H9 (cell line): ENCODE data around the gene OR52E5. TPM values are rescaled to one million over a fixed set of nuclear protein-coding genes. Genes with fewer than 3 reads are reported as not detected.

Experiments used
- DNase-seq: peaks from one replicate; pipeline ENCODE4 v3.0.0-alpha.2; 2017
- H2AFZ ChIP-seq: one replicate; pipeline ENCODE4 v1.6.1; 2013; ENCODE audit warnings: mild to moderate bottlenecking, low read length, control low read depth, moderate library complexity
- H2AK5ac ChIP-seq: 2 replicates; pipeline ENCODE4 v1.6.1; 2013; ENCODE audit warnings: low read length, control low read depth, mixed read lengths; ENCODE audit not compliant: insufficient read length
- H2BK120ac ChIP-seq: one replicate; pipeline ENCODE4 v1.6.1; 2013; ENCODE audit warnings: low read depth, mild to moderate bottlenecking, low read length, control low read depth, inconsistent platforms; ENCODE audit not compliant: poor library complexity, severe bottlenecking
- H2BK12ac ChIP-seq: 2 replicates; pipeline ENCODE4 v1.6.1; 2013; ENCODE audit warnings: low read length, control low read depth, mixed read lengths, low read depth; ENCODE audit not compliant: insufficient read length
- H2BK15ac ChIP-seq: 2 replicates; pipeline ENCODE4 v1.6.1; 2013; ENCODE audit warnings: low read depth, low read length, control low read depth
- H2BK20ac ChIP-seq: one replicate; pipeline ENCODE4 v1.6.1; 2013; ENCODE audit warnings: low read depth, mild to moderate bottlenecking, low read length, control low read depth, inconsistent platforms; ENCODE audit not compliant: poor library complexity, severe bottlenecking
- H2BK5ac ChIP-seq: 2 replicates; pipeline ENCODE4 v1.6.1; 2013; ENCODE audit warnings: low read length, control low read depth, mixed read lengths; ENCODE audit not compliant: insufficient read length
- H3K14ac ChIP-seq: 2 replicates; pipeline ENCODE4 v1.6.1; 2013; ENCODE audit warnings: low read length, control low read depth; ENCODE audit not compliant: insufficient read depth
- H3K18ac ChIP-seq: 2 replicates; pipeline ENCODE4 v1.6.1; 2013; ENCODE audit warnings: low read depth, mild to moderate bottlenecking, mixed read lengths, low read length, control low read depth; ENCODE audit not compliant: insufficient read length
- H3K23ac ChIP-seq: 2 replicates; pipeline ENCODE4 v1.6.1; 2013; ENCODE audit warnings: low read length, control low read depth, mixed read lengths, low read depth; ENCODE audit not compliant: insufficient read length
- H3K23me2 ChIP-seq: 2 replicates; pipeline ENCODE4 v1.6.1; 2013; ENCODE audit warnings: low read depth, mild to moderate bottlenecking, mixed read lengths, low read length, control low read depth; ENCODE audit not compliant: insufficient read length, poor library complexity, severe bottlenecking
- H3K27ac ChIP-seq: 2 replicates; pipeline ENCODE4 v1.5.1; 2013; ENCODE audit warnings: low read length, control low read depth, mixed read lengths, low read depth; ENCODE audit not compliant: insufficient read length
- H3K27me3 ChIP-seq: 2 replicates; pipeline ENCODE4 v1.6.1; 2013; ENCODE audit warnings: low read length, control low read depth, inconsistent platforms; ENCODE audit not compliant: insufficient read depth
- H3K4ac ChIP-seq: 2 replicates; pipeline ENCODE4 v1.6.1; 2013; ENCODE audit warnings: low read depth, mild to moderate bottlenecking, control low read depth, inconsistent platforms, low read length, moderate library complexity
- H3K4me1 ChIP-seq: 2 replicates; pipeline ENCODE4 v1.6.1; 2013; ENCODE audit warnings: low read length, control low read depth, inconsistent platforms; ENCODE audit not compliant: insufficient read depth
- H3K4me2 ChIP-seq: 2 replicates; pipeline ENCODE4 v1.6.1; 2013; ENCODE audit warnings: low read length, control low read depth, mixed read lengths; ENCODE audit not compliant: insufficient read length, insufficient read depth
- H3K56ac ChIP-seq: 2 replicates; pipeline ENCODE4 v1.6.1; 2013; ENCODE audit warnings: low read depth, mild to moderate bottlenecking, mixed read lengths, low read length, control low read depth; ENCODE audit not compliant: insufficient read length
- H3K79me1 ChIP-seq: 2 replicates; pipeline ENCODE4 v1.6.1; 2013; ENCODE audit warnings: low read depth, mild to moderate bottlenecking, moderate library complexity, low read length, control low read depth, inconsistent platforms; ENCODE audit not compliant: insufficient read depth, poor library complexity, severe bottlenecking
- H3K79me2 ChIP-seq: 2 replicates; pipeline ENCODE4 v1.6.1; 2013; ENCODE audit warnings: low read length, control low read depth, inconsistent platforms; ENCODE audit not compliant: insufficient read depth
- H3K9ac ChIP-seq: 2 replicates; pipeline ENCODE4 v1.6.1; 2013; ENCODE audit warnings: low read length, control low read depth, mixed read lengths; ENCODE audit not compliant: insufficient read length; ENCODE audit errors: extremely low read depth
- H3K9me3 ChIP-seq: one replicate; pipeline ENCODE4 v1.6.1; 2013; ENCODE audit warnings: low read depth, low read length, inconsistent platforms; ENCODE audit not compliant: control insufficient read depth
- H3T11ph ChIP-seq: one replicate; pipeline ENCODE4 v1.6.1; 2013; ENCODE audit warnings: mild to moderate bottlenecking, low read length, control low read depth, inconsistent platforms
- H4K20me1 ChIP-seq: one replicate; pipeline ENCODE4 v1.6.1; 2013; ENCODE audit not compliant: control insufficient read depth, insufficient read length, insufficient read depth
- H4K5ac ChIP-seq: 2 replicates; pipeline ENCODE4 v1.6.1; 2013; ENCODE audit warnings: low read depth, mild to moderate bottlenecking, mixed read lengths, low read length, control low read depth; ENCODE audit not compliant: insufficient read length
- H4K8ac ChIP-seq: replicated peaks from 2 replicates; pipeline ENCODE4 v1.6.1; 2013; ENCODE audit warnings: low read length, control low read depth, mixed read lengths, low read depth; ENCODE audit not compliant: insufficient read length
- H4K91ac ChIP-seq: 2 replicates; pipeline ENCODE4 v1.6.1; 2013; ENCODE audit warnings: low read depth, mild to moderate bottlenecking, moderate library complexity, mixed read lengths, low read length, control low read depth; ENCODE audit not compliant: insufficient read length
- H3K27ac Mint-ChIP-seq, 3 experiments: 2 replicates in 2 of 3; 3 replicates in 1 of 3; pipeline ENCODE4 v1.8.0; 2020 to 2021; ENCODE audit warnings: mixed read lengths in 3 of 3, mild to moderate bottlenecking in 1 of 3, moderate library complexity in 1 of 3
- H3K27me3 Mint-ChIP-seq: 2 replicates; pipeline ENCODE4 v1.8.0; 2021; ENCODE audit warnings: low read depth, mild to moderate bottlenecking, moderate library complexity, mixed read lengths
- H3K36me3 Mint-ChIP-seq, 3 experiments: 2 replicates in 2 of 3; 3 replicates in 1 of 3; pipeline ENCODE4 v1.8.0; 2020 to 2021; ENCODE audit warnings: low read depth in 3 of 3, mixed read lengths in 3 of 3; ENCODE audit not compliant: insufficient read depth in 1 of 3
- H3K4me1 Mint-ChIP-seq, 2 experiments: 2 replicates each; pipeline ENCODE4 v1.8.0; 2020; ENCODE audit warnings: mixed read lengths in 2 of 2
- H3K4me3 Mint-ChIP-seq, 2 experiments: 2 replicates in 1 of 2; 3 replicates in 1 of 2; pipeline ENCODE4 v1.8.0; 2020 to 2021; ENCODE audit warnings: mild to moderate bottlenecking in 2 of 2, mixed read lengths in 2 of 2, moderate library complexity in 1 of 2
- H3K9me3 Mint-ChIP-seq, 2 experiments: 2 replicates in 1 of 2; 3 replicates in 1 of 2; pipeline ENCODE4 v1.8.0; 2020; ENCODE audit warnings: mild to moderate bottlenecking in 2 of 2, mixed read lengths in 2 of 2, moderate library complexity in 1 of 2
- WGBS: extraction: QIAGEN DNeasy Blood & Tissue Kit; methylation state at CpG from one replicate; pipeline ENCODE4 v1.1.7; 2013; ENCODE audit warnings: missing lambda C conversion rate, low lambda C conversion rate, mixed read lengths; ENCODE audit not compliant: insufficient read length; ENCODE audit errors: extremely low coverage; 5-methylcytosine and 5-hydroxymethylcytosine counted together
- total RNA-seq: library from RNA; stranded (reverse); gene quantifications from 2 replicates; pipeline ENCODE4 v1.2.1, GENCODE V29; 2021
- TF ChIP-seq, protein P1 (sequence below): fragments of 200-600 bp; sonication (generic); conservative IDR thresholded peaks from 3 replicates; pipeline ENCODE4 v1.8.0; 2021; ENCODE audit warnings: antibody characterized with exemption, mild to moderate bottlenecking

The OR52E5 gene
- total RNA-seq, 1 experiment from 2014 or later, result not detected

DNA sequence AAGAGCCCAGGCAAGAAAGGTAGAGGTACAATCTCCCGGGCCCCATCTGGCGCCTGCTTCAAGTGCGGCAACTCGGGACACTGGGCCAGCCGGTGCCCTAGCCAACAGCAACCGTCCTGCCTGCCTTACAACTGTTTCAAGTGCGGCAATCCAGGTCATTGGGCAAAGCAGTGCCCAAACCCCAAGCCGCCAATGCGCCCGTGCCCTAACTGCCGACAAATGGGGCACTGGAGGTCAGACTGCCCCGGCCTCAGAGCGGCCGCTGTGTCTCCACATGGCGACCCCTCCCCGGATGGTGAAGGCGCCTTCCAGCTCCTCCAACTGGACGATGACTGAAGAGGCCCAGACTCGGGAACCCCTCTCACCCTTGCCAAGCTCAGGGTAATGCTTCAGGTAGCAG, 37.6 kb downstream of the OR52E5 start:
- Histone ChIP-seq H3K27ac (no peak overlapping the region), H3K4ac (no peak overlapping the region), H3K14ac (no peak overlapping the region), H2BK20ac (no peak overlapping the region), H3K27me3 (no peaks in the 10 kb centered on the region), H4K20me1 (no peaks in the 10 kb centered on the region), H4K91ac (no peak overlapping the region), H2AFZ (no peak overlapping the region), H2BK120ac (no peak overlapping the region), H4K5ac (no peak overlapping the region), H3K9ac (no peak overlapping the region), H2BK15ac (no peak overlapping the region), H3K9me3 (no peaks in the 10 kb centered on the region), H3K23ac (no peak overlapping the region), H3K4me2 (no peak overlapping the region), H3K79me1 (no peaks in the 10 kb centered on the region), H3T11ph (no peak overlapping the region), H3K18ac (no peak overlapping the region), H3K4me1 (no peaks in the 10 kb centered on the region), H3K56ac (no peak overlapping the region), H3K23me2 (peaks cover 2% of the 10 kb centered on the region), H2AK5ac (no peak overlapping the region), H4K8ac (no peak overlapping the region), H3K79me2 (no peaks in the 10 kb centered on the region), H2BK12ac (no peak overlapping the region), H2BK5ac (no peak overlapping the region)
- peaks cover 35 to 42% of the 10 kb centered on the region in 2 experiments for H3K9me3 Mint-ChIP-seq
- peaks cover 1% of the 10 kb centered on the region for H3K27me3 Mint-ChIP-seq
- H3K36me3 Mint-ChIP-seq, result peaks cover 16 to 38% (median 20%) of the 10 kb centered on the region in 3 experiments
- H3K4me3 Mint-ChIP-seq, result no peak overlapping the region
- no peaks in the 10 kb centered on the region for H3K4me1 Mint-ChIP-seq
- H3K27ac Mint-ChIP-seq, result no peak overlapping the region
- no peak for DNase-seq
- TF ChIP-seq, protein P1, sequence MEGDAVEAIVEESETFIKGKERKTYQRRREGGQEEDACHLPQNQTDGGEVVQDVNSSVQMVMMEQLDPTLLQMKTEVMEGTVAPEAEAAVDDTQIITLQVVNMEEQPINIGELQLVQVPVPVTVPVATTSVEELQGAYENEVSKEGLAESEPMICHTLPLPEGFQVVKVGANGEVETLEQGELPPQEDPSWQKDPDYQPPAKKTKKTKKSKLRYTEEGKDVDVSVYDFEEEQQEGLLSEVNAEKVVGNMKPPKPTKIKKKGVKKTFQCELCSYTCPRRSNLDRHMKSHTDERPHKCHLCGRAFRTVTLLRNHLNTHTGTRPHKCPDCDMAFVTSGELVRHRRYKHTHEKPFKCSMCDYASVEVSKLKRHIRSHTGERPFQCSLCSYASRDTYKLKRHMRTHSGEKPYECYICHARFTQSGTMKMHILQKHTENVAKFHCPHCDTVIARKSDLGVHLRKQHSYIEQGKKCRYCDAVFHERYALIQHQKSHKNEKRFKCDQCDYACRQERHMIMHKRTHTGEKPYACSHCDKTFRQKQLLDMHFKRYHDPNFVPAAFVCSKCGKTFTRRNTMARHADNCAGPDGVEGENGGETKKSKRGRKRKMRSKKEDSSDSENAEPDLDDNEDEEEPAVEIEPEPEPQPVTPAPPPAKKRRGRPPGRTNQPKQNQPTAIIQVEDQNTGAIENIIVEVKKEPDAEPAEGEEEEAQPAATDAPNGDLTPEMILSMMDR, result no peak
- no CpG with 5 or more reads among the region's 19 CpGs for WGBS
